Measurements from ENCODE around the gene ABHD16A.

The ABHD16A gene

GRCh38 chr6:31663961-31664789 lies 38.9 kb downstream of the ABHD16A start:
- TF ChIP-seq POLR2A (IDR thresholded peaks at IDR 0.05; ENCODE audit: extremely low read depth, insufficient read length): no peak
- no peak for TF ChIP-seq MYC (IDR thresholded peaks at IDR 0.05; ENCODE audit: low read depth, low read length)
- TF ChIP-seq CTCF (IDR thresholded peaks at IDR 0.05; ENCODE audit: low read depth, low read length): no peak
- TF ChIP-seq MAX (IDR thresholded peaks at IDR 0.05; ENCODE audit: low read depth, low read length): no peak
- DNase-seq (ENCODE audit: low read depth): peak; percentile 69
- peak overlapping the region; percentile 87 for H3K4me3 ChIP-seq (ENCODE audit: low read depth, low read length)

- no peak for TF ChIP-seq MYC (IDR thresholded peaks at IDR 0.05; ENCODE audit: low read depth, low read length)
- no peak for TF ChIP-seq MAX (IDR thresholded peaks at IDR 0.05; ENCODE audit: low read depth, low read length)
- TF ChIP-seq POLR2A (IDR thresholded peaks at IDR 0.05; ENCODE audit: extremely low read depth, insufficient read length): no peak
- no peak for TF ChIP-seq CTCF (IDR thresholded peaks at IDR 0.05; ENCODE audit: low read depth, low read length)
- no peak for DNase-seq (ENCODE audit: low read depth)
- H3K4me3 ChIP-seq (ENCODE audit: low read depth, low read length): peak overlapping the region; percentile 87
Measured at GRCh38 chr6:31663126-31663960, 39.8 kb downstream of the ABHD16A start.

- no peak for DNase-seq (ENCODE audit: low read depth)
- TF ChIP-seq MAX (IDR thresholded peaks at IDR 0.05; ENCODE audit: low read depth, low read length) (no peak), MYC (IDR thresholded peaks at IDR 0.05; ENCODE audit: low read depth, low read length) (no peak), POLR2A (IDR thresholded peaks at IDR 0.05; ENCODE audit: extremely low read depth, insufficient read length) (no peak), CTCF (IDR thresholded peaks at IDR 0.05; ENCODE audit: low read depth, low read length) (no peak)
- H3K4me3 ChIP-seq (ENCODE audit: low read depth, low read length): no peak overlapping the region
Measured at GRCh38 chr6:31662124-31662723, 40.9 kb downstream of the ABHD16A start.

- H3K4me3 ChIP-seq (ENCODE audit: low read depth, low read length): peak overlapping the region; percentile 63
- TF ChIP-seq MAX (IDR thresholded peaks at IDR 0.05; ENCODE audit: low read depth, low read length): no peak
- no peak for TF ChIP-seq MYC (IDR thresholded peaks at IDR 0.05; ENCODE audit: low read depth, low read length)
- no peak for TF ChIP-seq POLR2A (IDR thresholded peaks at IDR 0.05; ENCODE audit: extremely low read depth, insufficient read length)
- no peak for TF ChIP-seq CTCF (IDR thresholded peaks at IDR 0.05; ENCODE audit: low read depth, low read length)
- DNase-seq (ENCODE audit: low read depth): no peak
Measured at GRCh38 chr6:31661262-31662123, 41.6 kb downstream of the ABHD16A start.
